Loucy (cell line): ENCODE data around the gene ARHGAP19.

Source experiments
- H2AFZ ChIP-seq: fragments of 200-600 bp; sonication (generic); 2 replicates; pipeline ENCODE4 v1.6.0; 2016; ENCODE audit warnings: antibody characterized with exemption, mild to moderate bottlenecking, low read length, moderate library complexity
- H3F3A ChIP-seq: fragments of 200-600 bp; 2 replicates; pipeline ENCODE4 v1.6.0; 2016; ENCODE audit warnings: antibody characterized with exemption, low read depth, mild to moderate bottlenecking
- H3K27me3 ChIP-seq: fragments of 200-600 bp; sonication (generic); 2 replicates; pipeline ENCODE4 v1.6.1; 2014; ENCODE audit warnings: low read length, mild to moderate bottlenecking; ENCODE audit not compliant: insufficient read depth, poor library complexity, severe bottlenecking
- H3K36me3 ChIP-seq: fragments of 200-600 bp; sonication (generic); 2 replicates; pipeline ENCODE4 v1.6.1; 2016; ENCODE audit warnings: low read length; ENCODE audit not compliant: insufficient read depth
- H3K4me1 ChIP-seq: fragments of 200-600 bp; sonication (generic); 2 replicates; pipeline ENCODE4 v1.5.1; 2014; ENCODE audit warnings: low read length, mild to moderate bottlenecking; ENCODE audit not compliant: insufficient read depth, poor library complexity, severe bottlenecking
- H3K4me2 ChIP-seq: fragments of 200-600 bp; sonication (generic); 2 replicates; pipeline ENCODE4 v1.6.0; 2014; ENCODE audit warnings: antibody characterized with exemption, low read length, low read depth, mild to moderate bottlenecking; ENCODE audit not compliant: poor library complexity, severe bottlenecking
- H3K4me3 ChIP-seq: fragments of 200-600 bp; sonication (generic); 2 replicates; pipeline ENCODE4 v1.5.1; 2014; ENCODE audit warnings: low read length, mild to moderate bottlenecking, mixed read lengths; ENCODE audit not compliant: poor library complexity, severe bottlenecking
- H3K79me2 ChIP-seq: fragments of 200-600 bp; sonication (generic); 2 replicates; pipeline ENCODE4 v1.6.1; 2014; ENCODE audit warnings: low read length; ENCODE audit not compliant: insufficient read depth
- H3K9ac ChIP-seq: fragments of 200-600 bp; sonication (generic); 2 replicates; pipeline ENCODE4 v1.6.0; 2014; ENCODE audit warnings: mild to moderate bottlenecking, low read depth, low read length, moderate library complexity; ENCODE audit not compliant: poor library complexity, severe bottlenecking
- H3K9me2 ChIP-seq: fragments of 200-600 bp; sonication (generic); replicated peaks from 2 replicates; pipeline ENCODE4 v1.6.1; 2016; ENCODE audit warnings: low read depth, low read length, mixed read lengths
- H3K9me3 ChIP-seq: fragments of 200-600 bp; sonication (generic); 2 replicates; pipeline ENCODE4 v1.6.1; 2014; ENCODE audit warnings: mild to moderate bottlenecking, antibody characterized with exemption, low read length, low read depth; ENCODE audit not compliant: insufficient read depth
- H4K20me1 ChIP-seq: fragments of 200-600 bp; sonication (generic); 2 replicates; pipeline ENCODE4 v1.6.0; 2014; ENCODE audit warnings: antibody characterized with exemption, low read length, mild to moderate bottlenecking; ENCODE audit not compliant: insufficient read depth, poor library complexity, severe bottlenecking
- EZH2phosphoT487 ChIP-seq: fragments of 200-600 bp; IDR thresholded peaks from 2 replicates; pipeline ENCODE4 v1.6.1; 2018; ENCODE audit warnings: antibody characterized with exemption, mild to moderate bottlenecking, moderate library complexity, borderline replicate concordance
- TF ChIP-seq, protein P1 (sequence below): fragments of 200-600 bp; sonication (generic); conservative IDR thresholded peaks from 2 replicates; pipeline ENCODE4 v1.5.1; 2014; ENCODE audit warnings: mild to moderate bottlenecking, antibody characterized with exemption, low read length

The ARHGAP19 gene

GRCh38 chr10:97182288-97182990, 110.0 kb downstream of the ARHGAP19 start:
- H3K4me2 ChIP-seq = no peak overlapping the region
- no peaks in the 10 kb centered on the region for H3K4me1 ChIP-seq
- H3K27me3 ChIP-seq = no peaks in the 10 kb centered on the region
- H2AFZ ChIP-seq = no peak overlapping the region
- H3K9me2 ChIP-seq = no peaks in the 10 kb centered on the region
- no peak overlapping the region for H3K9ac ChIP-seq
- no peaks in the 10 kb centered on the region for H4K20me1 ChIP-seq
- H3K4me3 ChIP-seq = no peak overlapping the region
- TF ChIP-seq, protein P1, sequence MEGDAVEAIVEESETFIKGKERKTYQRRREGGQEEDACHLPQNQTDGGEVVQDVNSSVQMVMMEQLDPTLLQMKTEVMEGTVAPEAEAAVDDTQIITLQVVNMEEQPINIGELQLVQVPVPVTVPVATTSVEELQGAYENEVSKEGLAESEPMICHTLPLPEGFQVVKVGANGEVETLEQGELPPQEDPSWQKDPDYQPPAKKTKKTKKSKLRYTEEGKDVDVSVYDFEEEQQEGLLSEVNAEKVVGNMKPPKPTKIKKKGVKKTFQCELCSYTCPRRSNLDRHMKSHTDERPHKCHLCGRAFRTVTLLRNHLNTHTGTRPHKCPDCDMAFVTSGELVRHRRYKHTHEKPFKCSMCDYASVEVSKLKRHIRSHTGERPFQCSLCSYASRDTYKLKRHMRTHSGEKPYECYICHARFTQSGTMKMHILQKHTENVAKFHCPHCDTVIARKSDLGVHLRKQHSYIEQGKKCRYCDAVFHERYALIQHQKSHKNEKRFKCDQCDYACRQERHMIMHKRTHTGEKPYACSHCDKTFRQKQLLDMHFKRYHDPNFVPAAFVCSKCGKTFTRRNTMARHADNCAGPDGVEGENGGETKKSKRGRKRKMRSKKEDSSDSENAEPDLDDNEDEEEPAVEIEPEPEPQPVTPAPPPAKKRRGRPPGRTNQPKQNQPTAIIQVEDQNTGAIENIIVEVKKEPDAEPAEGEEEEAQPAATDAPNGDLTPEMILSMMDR = no peak
- no peak for TF ChIP-seq EZH2phosphoT487
- H3K9me3 ChIP-seq = no peaks in the 10 kb centered on the region
- no peaks in the 10 kb centered on the region for H3K79me2 ChIP-seq
- H3F3A ChIP-seq = no peaks in the 10 kb centered on the region
- no peaks in the 10 kb centered on the region for H3K36me3 ChIP-seq

GRCh38 chr10:97180986-97181385, 111.5 kb downstream of the ARHGAP19 start:
- no peaks in the 10 kb centered on the region for H3K27me3 ChIP-seq
- H2AFZ ChIP-seq = no peak overlapping the region
- H3F3A ChIP-seq = no peaks in the 10 kb centered on the region
- H3K79me2 ChIP-seq = no peaks in the 10 kb centered on the region
- no peak overlapping the region for H3K9ac ChIP-seq
- H3K9me2 ChIP-seq = no peaks in the 10 kb centered on the region
- H3K4me3 ChIP-seq = no peak overlapping the region
- H4K20me1 ChIP-seq = no peaks in the 10 kb centered on the region
- TF ChIP-seq, protein P1 = no peak
- TF ChIP-seq EZH2phosphoT487 = no peak
- H3K9me3 ChIP-seq = no peaks in the 10 kb centered on the region
- no peak overlapping the region for H3K4me2 ChIP-seq
- H3K36me3 ChIP-seq = no peaks in the 10 kb centered on the region
- H3K4me1 ChIP-seq = peaks cover 3% of the 10 kb centered on the region

- no peak overlapping the region for H3K4me2 ChIP-seq
- no peaks in the 10 kb centered on the region for H3K36me3 ChIP-seq
- H3K79me2 ChIP-seq = no peaks in the 10 kb centered on the region
- H2AFZ ChIP-seq = no peak overlapping the region
- peaks cover 5% of the 10 kb centered on the region for H3K4me1 ChIP-seq
- H4K20me1 ChIP-seq = no peaks in the 10 kb centered on the region
- TF ChIP-seq, protein P1 = no peak
- TF ChIP-seq EZH2phosphoT487 = no peak
- no peaks in the 10 kb centered on the region for H3K27me3 ChIP-seq
- no peaks in the 10 kb centered on the region for H3K9me3 ChIP-seq
- no peaks in the 10 kb centered on the region for H3F3A ChIP-seq
- H3K9me2 ChIP-seq = no peaks in the 10 kb centered on the region
- H3K9ac ChIP-seq = no peak overlapping the region
- H3K4me3 ChIP-seq = no peak overlapping the region
Measured at GRCh38 chr10:97180363-97180755, 112.1 kb downstream of the ARHGAP19 start.
